GM10266 (cell line): ENCODE data around the gene SCN3A.

Experiments
- DNase-seq: peaks from one replicate; pipeline ENCODE4 v3.0.0; 2012; ENCODE audit errors: extremely low spot score
- CTCF ChIP-seq: IDR thresholded peaks from 2 replicates; pipeline ENCODE4 v1.5.1; 2012; ENCODE audit warnings: mild to moderate bottlenecking, low read depth; ENCODE audit not compliant: control insufficient read depth, insufficient read depth; ENCODE audit errors: missing control alignments

The SCN3A gene

GRCh38 chr2:165214093-165214492, 10.2 kb upstream of the SCN3A start:
- TF ChIP-seq CTCF = no peak
- DNase-seq = no peak

GRCh38 chr2:165208094-165208493, 4.2 kb upstream of the SCN3A start:
- DNase-seq = no peak
- no peak for TF ChIP-seq CTCF

- no peak for TF ChIP-seq CTCF
- DNase-seq = no peak
These were observed 2.0 kb upstream of the SCN3A start for GRCh38 chr2:165205865-165206264.

GRCh38 chr2:165202239-165202638, 1.6 kb downstream of the SCN3A start:
- no peak for DNase-seq
- no peak for TF ChIP-seq CTCF

GRCh38 chr2:165198181-165198580, 5.7 kb downstream of the SCN3A start:
- TF ChIP-seq CTCF = no peak
- no peak for DNase-seq

GRCh38 chr2:165197346-165197745, 6.5 kb downstream of the SCN3A start:
- DNase-seq = no peak
- TF ChIP-seq CTCF = no peak

GRCh38 chr2:165196411-165196810, 7.4 kb downstream of the SCN3A start:
- TF ChIP-seq CTCF = no peak
- no peak for DNase-seq
